Subcutaneous adipose tissue (tissue), 4 donors: Measurements from ENCODE around the gene HS6ST3. TPM values are rescaled to one million over a fixed set of nuclear protein-coding genes. Genes with fewer than 3 reads are reported as not detected.

Experiments used
- CTCF ChIP-seq: fragments of 450-650 bp; IDR thresholded peaks from one replicate; pipeline ENCODE4 v1.5.1; 2016; ENCODE audit warnings: low read depth, mild to moderate bottlenecking, control low read depth, antibody characterized with exemption, moderate library complexity
- total RNA-seq, 4 donors: library from RNA; depleted of rRNA; stranded (reverse); fragments of >200 nt; gene quantifications; one replicate each; pipeline ENCODE4 v1.1.0, GENCODE V29; 2016

HS6ST3 gene
- total RNA-seq, 4 donors from 2014 or later: 0.33 to 1.3 (median 0.99) TPM

GRCh38 chr13:96690998-96691397 is 601.1 kb downstream of the HS6ST3 start:
- TF ChIP-seq CTCF: no peak

- no peak for TF ChIP-seq CTCF
These were observed 606.5 kb downstream of the HS6ST3 start for GRCh38 chr13:96696389-96696900.

GRCh38 chr13:96700657-96701056 is 610.8 kb downstream of the HS6ST3 start:
- TF ChIP-seq CTCF: no peak

- TF ChIP-seq CTCF: no peak
These were observed 617.2 kb downstream of the HS6ST3 start for GRCh38 chr13:96707146-96707545.

GRCh38 chr13:96710166-96710862 is 620.4 kb downstream of the HS6ST3 start:
- no peak for TF ChIP-seq CTCF

GRCh38 chr13:96720446-96720845 is 630.5 kb downstream of the HS6ST3 start:
- TF ChIP-seq CTCF: no peak

GRCh38 chr13:96726651-96727050 is 636.7 kb downstream of the HS6ST3 start:
- no peak for TF ChIP-seq CTCF
